GM19351 (cell line): ENCODE data around the gene C16orf82.
"Not testable (repeated sequence)": the region's sequence is repeated elsewhere in the genome, so short reads cannot be mapped to it uniquely, and the experiment has no call there.

ENCODE experiments used
- ATAC-seq: cut with Tn5 transposase; IDR thresholded peaks from one replicate; pipeline ENCODE4 v1.9.1; 2021; ENCODE audit warnings: mild to moderate bottlenecking, moderate library complexity; ENCODE audit not compliant: unreplicated experiment

C16orf82 gene

GRCh38 chr16:27086031-27086430 is 19.3 kb downstream of the C16orf82 start:
- not testable (repeated sequence) for ATAC-seq

GRCh38 chr16:27088216-27088615 is 21.5 kb downstream of the C16orf82 start:
- ATAC-seq: no peak

- ATAC-seq: no peak
These were observed 29.6 kb downstream of the C16orf82 start for GRCh38 chr16:27096375-27096774.

- no peak for ATAC-seq
These were observed 31.1 kb downstream of the C16orf82 start for GRCh38 chr16:27097800-27098230.

- ATAC-seq: no peak
These were observed 31.8 kb downstream of the C16orf82 start for GRCh38 chr16:27098366-27099049.

- no peak for ATAC-seq
These were observed 36.2 kb downstream of the C16orf82 start for GRCh38 chr16:27102701-27103575.

GRCh38 chr16:27103954-27104353 is 37.2 kb downstream of the C16orf82 start:
- ATAC-seq: no peak

- no peak for ATAC-seq
These were observed 39.6 kb downstream of the C16orf82 start for GRCh38 chr16:27106305-27106704.

GRCh38 chr16:27107185-27107592 is 40.5 kb downstream of the C16orf82 start:
- ATAC-seq: no peak

GRCh38 chr16:27108051-27108770 is 41.5 kb downstream of the C16orf82 start:
- no peak for ATAC-seq

GRCh38 chr16:27108826-27109665 is 42.3 kb downstream of the C16orf82 start:
- ATAC-seq: no peak

GRCh38 chr16:27109666-27110523 is 43.2 kb downstream of the C16orf82 start:
- ATAC-seq: peak; percentile 67

GRCh38 chr16:27110524-27110896 is 43.8 kb downstream of the C16orf82 start:
- ATAC-seq: no peak

GRCh38 chr16:27111486-27111885 is 44.8 kb downstream of the C16orf82 start:
- no peak for ATAC-seq

- no peak for ATAC-seq
These were observed 45.5 kb downstream of the C16orf82 start for GRCh38 chr16:27112093-27112811.

GRCh38 chr16:27113341-27113841 is 46.7 kb downstream of the C16orf82 start:
- ATAC-seq: peak; percentile 47

- no peak for ATAC-seq
These were observed 47.3 kb downstream of the C16orf82 start for GRCh38 chr16:27114006-27114405.

- no peak for ATAC-seq
These were observed 51.8 kb downstream of the C16orf82 start for GRCh38 chr16:27118526-27118925.
